HS-5 (cell line): Measurements from ENCODE around the gene TMEM158.

Experiments used
- DNase-seq: peaks from one replicate; pipeline ENCODE4 v3.0.0-alpha.2; 2012; ENCODE audit warnings: low read depth

The TMEM158 gene

DNA sequence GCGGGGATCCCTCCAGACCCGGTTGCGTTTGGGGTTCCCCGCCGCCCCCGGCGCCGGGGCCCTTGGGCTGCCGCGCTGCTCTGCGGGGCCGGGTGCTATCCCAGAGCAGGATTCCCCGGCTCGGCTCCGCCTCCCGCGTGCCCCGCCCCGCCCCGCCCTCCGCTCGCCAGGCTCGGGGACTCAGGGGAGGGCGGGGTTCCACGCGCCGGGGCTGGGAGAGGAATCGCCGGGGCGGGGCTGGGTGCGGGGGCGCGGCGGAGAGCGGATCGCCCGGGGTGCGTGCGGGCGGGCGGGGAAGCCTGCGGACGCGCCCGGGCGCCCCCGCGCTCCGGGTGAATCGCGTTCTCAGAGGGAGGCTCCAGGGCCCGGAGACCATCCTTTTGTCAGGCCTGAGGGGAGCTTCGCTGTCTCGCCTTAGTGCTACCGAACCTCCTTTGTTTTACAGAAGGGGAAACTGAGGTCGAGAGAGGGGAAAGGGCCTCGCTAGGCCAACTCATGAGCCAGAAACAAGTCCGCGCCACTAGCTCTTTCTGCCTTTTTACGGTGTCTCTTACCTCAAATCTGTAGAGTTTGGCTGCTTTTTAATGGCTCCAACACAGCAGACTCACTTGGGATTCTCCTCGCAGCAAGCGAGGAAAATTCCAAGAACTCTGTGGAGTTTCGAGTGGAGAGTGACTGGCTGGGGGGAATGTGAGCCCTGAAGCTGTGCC lies at the start of gene TMEM158:
Gene TMEM158 (minus strand): TSS at position 82 of the 710 bp plus-strand sequence. CDS start 260 bp downstream, outside the sequence.
- DNase-seq: no peak

DNA sequence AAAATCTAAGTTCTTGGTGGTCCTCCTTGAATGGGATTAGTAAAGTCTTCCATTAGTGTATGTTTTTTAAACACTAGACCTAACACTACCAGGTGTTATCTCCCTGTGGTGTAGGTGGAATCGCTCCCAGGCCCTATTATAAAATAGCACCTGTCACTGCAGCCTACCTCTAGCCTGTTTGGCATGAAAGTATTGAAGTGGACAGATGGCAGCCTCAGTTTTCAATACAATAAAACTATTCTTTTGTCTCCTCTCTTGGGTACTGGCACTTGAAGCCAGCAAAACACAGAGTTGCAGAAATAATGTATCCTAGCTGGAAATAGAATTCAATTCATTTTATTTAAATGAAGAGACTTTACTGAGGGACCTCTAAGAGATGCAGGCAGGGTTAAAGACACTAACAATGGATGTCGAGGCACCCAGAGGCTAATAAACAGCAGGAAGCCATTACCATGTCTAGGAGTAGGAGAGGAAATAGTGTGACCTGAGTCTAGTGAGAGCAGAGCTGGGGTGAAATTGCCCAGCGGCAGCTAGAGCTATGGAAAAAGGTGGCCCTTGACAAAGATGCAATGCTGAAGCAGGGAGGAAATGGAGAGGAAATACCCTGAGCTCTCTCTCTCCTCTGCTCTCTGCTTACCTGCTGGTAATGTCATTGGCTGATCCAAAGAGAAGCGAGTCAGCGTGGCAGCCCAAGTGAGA lies 49.1 kb upstream of the TMEM158 start:
- DNase-seq: no peak

DNA sequence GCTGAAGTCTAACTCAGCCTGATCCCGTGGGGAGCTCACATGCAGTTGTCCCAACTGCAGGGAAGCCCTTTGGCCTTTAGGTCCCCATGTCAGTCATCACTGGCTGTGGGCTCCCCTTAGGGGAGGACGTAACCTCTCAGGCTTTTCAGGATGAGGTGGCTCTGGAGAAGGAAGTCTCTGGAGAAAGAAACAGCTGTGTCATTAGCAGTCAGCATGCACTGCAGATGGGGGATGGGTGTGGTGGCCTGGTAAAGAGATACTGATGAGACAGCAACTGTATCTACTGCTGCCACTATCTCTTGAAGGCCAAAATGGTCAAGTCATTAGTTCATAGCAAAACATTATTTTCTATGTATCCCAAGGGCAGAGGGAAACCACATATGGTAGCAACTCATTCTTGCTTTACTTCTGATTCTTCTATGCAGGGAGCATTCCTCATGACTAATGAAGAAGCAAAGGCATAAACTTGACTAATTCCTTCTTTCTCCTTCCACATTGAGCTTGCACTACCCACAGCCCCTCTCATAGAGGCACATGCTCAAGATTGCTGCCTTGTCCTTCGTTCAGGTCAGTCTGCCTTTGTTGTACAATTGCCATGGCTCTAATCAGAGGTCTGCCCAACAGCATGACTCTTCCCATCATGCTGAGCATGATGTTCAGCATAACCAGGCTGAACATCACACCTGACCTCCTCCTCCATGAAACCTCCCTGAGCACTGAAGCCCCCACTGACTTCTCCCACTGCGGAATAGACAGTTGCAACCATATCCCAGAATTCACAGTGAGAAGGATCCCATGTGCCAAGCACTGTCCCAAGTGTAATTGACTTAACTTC lies 47.8 kb upstream of the TMEM158 start:
- DNase-seq: peak; percentile 8

DNA sequence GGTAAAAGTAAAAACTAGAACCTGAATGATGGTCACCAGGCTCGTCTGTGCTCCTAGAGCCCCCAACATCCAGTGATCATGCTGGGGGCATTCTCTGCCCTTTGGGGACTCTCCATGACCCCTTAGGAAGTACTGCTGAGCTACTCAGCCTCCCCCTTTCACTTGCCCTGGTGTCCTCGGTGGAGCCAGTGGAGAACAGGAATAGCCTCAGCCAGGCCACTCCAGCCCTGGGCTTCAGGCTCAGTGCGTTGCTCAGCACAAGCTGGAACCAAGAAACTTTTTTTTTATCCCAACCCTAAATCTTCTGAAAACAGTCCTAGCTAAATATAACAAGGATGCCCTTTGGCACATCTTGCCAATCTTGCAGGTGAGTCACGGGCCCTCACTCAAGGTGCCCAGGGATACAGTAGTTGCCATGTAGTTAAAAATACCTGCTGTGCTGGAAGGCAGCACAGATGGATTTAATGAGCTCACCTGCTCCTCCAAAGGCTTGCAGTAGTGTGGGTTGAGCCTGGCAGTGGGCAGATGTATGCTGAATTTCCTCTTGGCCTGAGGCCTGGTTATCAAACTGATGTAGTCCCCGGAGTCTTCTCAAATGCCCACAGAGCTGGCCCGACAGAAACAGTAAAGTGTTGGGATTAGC lies 46.9 kb upstream of the TMEM158 start:
- DNase-seq: no peak

DNA sequence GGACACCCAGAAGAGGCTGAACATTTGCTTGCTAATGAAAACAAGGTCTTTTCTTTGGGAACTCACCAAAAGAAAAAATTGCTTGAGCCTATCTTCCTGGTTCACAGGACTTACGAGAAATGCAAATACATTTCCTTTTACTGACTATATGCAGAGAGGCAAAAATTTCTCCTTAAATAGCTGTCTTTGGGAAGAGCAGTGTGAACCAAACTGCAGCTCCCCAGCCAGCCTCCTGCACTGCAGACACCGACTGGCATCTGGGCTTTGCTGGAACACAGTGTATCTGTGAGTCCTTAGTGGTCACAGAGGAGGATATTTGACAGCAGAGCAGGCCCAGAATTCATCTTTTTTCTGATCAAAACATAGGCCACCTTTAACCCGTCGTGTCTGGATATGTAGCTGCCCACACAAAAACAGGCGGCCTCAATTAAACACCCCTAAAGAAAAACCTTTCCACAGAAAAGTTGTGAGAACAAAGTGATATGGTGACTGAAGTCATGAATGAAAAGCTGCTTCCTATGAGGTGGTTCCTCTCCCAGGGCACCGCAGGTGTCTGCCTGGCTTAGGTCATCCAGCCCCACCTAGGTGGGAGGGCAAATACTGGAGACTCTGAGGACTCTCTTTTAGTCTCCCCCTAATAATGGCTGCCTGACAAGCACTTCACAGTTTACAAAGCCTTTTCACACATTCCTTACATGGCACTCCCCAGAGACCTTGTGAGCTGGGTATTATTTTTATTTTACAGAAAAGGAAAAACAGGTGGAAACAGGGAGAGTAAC lies 46.1 kb upstream of the TMEM158 start:
- DNase-seq: no peak

DNA sequence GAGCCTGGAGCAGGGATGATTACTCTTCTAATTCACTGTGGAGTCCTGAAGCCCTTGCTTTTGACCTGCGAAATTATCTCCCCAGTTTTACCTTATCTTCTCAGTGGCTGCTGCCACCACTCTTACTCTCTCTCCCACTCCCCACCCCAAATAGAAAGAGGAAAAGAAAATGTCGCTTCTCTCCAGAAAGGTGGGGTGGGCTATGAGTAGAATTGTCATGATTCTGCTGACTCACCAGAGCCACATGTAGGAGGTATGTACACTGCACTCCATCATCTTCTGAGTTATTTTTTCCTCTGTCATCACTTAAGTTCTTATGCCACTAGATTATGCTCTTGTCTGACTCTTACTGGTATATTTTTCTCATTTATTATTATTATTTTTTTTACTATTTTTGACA lies 43.9 kb upstream of the TMEM158 start:
- no peak for DNase-seq

DNA sequence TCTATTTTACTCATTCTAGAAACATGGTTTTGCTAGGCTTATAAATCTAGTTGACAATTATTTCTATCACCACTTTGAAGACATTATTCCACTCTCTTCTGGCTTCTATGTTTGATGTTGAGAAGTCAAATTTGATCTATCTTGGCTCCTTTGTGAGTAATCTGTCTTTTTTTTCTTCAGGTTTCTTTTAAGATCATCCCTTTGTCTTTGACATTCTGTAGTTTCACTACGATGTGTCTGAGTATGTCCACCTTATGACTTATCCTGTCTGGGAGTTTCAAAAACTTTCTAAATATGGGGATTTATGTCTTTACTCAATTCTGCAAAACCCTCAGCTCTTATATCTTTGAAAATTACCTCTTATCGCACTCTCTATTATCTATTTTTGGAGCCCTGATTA lies 41.0 kb upstream of the TMEM158 start:
- DNase-seq: no peak

DNA sequence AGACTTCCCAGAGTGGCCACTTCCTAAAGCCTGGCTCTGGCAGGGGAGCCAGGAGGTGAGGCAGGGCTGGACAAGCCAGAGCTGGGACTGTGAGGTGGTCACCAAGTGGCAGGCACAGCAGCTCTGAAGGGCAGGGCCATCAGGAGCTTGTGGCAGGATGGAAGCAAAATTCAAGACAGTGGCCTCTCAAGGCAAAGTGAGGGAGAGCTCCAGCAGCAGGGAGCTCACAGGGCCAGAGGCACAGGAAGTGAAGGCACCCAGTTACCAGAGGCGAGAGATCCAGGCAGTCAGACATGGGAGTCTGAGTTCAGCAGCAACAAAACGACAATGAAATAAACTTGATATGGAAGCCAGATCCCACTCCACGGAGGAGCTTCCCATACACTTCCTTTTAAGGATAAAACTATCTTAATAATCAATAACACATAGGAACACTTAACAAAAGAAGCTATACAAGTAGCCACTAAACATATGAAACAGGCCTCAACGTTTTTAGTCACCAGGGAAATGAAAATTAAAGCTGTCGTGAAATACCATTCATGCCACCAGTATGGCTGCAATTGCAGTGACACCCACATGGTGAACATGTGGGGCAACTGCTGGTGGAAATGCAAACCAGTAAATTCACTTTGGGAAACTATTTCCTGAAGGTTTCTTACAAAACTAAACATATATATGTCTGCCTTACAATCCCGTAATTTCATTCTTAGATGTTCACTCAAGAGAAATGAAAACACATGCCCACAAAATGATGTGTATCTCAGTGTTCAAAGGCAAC lies 35.4 kb upstream of the TMEM158 start:
- no peak for DNase-seq

DNA sequence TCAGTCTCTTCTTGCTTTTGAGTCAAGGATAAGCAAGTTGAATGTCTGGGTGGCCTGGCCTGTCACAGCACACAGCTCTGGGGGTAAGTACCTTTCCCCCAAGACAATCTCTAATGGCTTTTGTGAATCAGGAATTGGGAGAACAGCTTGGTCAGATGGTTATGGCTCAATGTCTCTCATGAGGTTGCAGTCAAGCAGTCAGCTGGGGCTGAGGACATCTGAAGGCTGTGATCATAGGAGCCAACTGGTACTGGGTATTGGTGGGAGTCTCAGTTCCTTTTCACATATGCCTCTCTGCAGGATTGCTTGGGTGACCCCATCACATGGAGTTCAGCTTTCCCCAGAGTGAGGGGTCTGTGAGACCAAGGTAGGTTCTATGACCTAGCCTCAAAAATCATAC lies 33.0 kb upstream of the TMEM158 start:
- no peak for DNase-seq

DNA sequence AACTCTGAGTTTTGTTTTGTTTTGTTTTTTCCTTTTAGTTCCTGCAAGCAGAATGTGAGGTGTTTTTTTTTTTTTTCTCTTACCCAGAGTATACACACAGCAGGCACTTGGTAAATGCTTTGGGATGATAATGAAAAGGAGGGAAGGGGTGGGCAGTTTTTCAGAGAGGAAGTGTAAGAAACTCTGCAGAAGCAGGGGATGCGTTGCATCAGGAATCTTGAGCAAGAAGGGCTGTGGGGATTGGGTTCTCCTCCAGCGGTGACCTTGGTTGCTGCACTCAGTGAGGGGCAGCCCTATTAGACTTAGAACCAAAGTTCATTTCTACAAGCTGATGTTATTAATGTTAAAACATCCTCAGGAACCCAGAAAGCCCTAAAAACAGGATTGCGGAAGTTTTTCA lies 32.2 kb upstream of the TMEM158 start:
- no peak for DNase-seq

DNA sequence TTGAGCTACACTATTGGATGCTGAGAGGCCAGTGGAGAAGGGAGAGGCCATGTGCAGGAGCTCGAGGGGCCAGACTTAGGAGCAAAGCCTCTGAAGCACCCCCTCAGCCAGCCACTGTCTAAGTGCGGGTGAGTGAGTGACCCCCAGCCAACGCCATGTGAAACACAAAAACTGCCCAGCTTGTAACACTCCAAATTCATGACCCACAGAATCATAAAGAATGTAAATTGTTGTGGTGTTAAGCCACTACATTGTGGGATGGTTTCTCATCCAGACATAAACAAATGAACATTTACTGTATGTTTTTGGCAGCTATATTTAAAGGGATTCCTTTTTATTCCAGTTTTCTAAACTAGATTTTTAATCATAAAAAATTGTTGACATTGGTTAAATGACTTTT lies 27.2 kb upstream of the TMEM158 start:
- no peak for DNase-seq

DNA sequence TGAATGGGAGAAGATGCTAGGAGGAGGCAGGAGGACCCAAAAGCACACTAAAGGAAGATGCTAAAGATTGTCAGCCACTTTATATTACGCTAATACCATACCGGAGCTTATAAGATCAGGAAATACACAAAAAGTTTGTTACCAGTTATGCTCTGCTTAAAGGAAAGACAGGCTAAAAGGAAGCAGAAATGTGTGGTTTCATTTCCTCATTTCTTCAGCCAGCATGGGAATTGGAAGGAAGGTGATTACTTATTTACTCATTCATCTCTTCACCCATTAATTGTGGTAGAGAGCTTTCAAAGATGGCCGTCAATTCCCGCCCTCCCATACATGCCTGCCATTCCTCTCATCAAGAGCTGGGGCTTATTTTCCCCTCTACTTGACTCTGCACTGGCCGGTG lies 26.7 kb upstream of the TMEM158 start:
- no peak for DNase-seq

DNA sequence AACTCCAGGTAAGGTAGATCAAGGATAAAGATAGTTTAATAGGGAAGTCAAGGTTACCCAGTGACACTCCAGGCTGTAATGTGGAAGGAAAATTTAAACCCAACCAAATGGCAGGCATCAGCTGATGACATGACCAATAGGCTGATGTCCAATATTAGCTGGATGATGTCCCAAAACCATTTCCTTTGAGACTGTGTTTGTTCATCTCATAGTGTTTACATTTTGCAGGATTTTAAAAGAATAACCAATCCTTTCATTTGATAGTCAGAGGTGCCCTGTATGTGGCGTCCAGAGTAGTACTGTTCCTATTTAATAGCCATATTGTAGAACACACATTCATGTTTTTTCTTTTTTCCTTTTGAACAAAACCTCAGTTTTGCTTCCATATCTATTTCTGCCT lies 23.3 kb upstream of the TMEM158 start:
- no peak for DNase-seq

DNA sequence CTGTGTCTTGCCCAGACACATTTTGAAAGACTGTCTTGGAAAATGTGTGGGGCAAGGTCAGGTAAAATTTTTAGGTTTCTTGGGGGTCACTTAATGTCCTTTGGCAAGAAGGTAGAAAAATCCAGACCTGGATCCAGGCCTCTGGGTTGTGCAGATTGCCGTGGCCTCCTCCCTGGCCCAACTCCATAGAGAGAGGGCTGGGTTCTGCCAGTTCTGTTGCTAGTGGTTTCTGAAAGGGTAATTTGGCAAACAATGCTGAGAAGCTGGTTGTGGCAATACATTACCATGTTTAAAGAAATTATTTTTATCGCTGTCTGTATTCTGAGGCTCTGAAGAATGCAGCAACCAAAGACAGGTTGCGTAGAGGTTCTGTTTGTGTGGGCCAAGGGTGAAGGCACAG lies 20.2 kb upstream of the TMEM158 start:
- DNase-seq: no peak

DNA sequence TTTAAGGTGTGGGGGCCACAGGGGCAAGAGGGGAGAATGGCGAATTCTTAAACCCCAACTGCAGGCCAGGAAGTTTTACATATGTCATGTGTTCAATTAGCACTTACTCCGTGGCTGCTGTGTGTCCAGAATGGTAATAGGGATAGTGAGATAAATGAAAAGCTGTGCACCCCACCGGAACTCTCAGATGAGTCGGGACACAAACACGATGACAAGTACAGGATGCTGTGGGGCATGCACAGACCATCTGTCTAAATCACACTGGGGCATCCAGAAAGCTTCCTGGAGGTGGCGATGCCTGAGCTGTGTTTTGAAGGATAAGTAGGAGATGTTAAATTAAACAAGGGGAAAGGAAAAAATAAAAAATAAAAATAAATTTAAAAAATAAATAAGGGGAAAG lies 18.3 kb upstream of the TMEM158 start:
- DNase-seq: no peak

DNA sequence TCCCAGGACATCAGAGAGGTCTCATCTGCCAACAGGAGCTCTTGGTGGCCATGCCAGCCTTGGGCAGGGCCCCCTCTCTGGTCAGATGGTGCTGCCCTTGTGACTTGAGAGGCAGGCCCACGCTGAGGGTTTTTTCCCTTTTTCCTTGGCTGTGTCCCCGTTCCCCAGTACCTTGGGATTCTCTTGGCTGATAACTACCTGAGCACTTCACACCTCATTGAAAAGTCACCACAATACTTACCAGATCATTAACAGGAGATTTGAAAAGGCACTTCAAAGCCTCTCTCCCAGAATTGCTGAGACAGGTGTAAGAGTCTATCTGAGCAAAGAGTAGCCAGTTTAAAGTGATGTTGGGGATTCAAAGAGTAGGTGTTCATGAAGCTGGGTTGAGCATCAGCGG lies 15.1 kb upstream of the TMEM158 start:
- DNase-seq: no peak

DNA sequence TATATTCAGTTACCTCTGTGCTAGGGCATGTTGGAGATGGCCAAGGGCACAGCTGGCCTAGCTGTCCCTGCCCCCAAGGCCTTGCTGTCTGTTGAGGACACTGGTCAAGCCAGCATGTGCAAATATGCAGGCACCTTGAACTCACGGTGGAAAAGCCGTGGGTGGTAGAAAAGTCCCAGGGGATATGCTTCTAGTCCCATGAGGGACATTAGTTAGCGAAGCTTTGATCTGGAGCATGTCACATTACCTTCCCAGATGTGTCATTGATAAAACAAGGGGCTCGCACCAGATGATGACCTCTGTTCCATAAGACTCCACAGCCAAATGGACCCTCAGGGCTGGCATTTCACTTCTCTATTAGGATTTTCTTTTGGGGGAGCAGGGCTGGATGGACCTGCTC lies 14.2 kb upstream of the TMEM158 start:
- DNase-seq: no peak

DNA sequence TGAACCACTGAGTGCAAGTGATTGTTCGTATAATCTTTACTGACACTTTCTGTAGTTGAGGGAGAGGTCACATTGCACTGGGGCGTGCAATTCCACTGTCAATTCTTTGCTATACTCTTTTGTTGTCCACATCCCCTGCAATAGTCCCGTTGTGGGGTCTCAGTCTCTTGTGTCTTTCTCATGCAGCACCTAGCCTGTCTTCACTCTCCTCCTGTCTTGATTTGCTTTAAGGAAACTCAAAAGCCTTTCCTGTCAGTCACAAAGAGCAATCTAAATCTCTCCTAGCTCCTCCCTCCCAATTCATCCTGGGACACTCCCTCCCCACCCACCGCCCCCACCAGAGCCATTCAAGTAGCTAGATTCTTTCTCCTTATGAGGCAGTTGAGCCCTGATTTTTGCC lies 13.2 kb upstream of the TMEM158 start:
- DNase-seq: no peak

DNA sequence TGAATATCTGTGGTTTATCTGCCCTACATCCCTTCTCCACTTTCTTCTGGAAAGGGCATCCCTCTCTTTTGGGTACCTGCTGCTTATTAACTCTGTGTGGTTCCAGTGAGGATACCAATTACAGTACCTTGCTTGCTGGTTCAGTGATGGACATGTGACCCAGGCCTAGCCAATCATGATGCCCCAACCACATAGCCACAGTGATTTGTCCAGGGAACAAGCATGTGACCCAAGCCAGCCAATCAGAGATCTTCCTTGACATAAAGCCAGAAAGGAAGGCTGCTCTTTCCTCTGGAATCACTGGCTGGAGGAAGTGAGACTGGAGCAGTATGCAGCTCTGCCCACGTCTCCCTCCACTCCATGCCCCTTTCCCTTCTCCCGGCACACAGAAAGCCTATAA lies 10.9 kb upstream of the TMEM158 start:
- DNase-seq: no peak

DNA sequence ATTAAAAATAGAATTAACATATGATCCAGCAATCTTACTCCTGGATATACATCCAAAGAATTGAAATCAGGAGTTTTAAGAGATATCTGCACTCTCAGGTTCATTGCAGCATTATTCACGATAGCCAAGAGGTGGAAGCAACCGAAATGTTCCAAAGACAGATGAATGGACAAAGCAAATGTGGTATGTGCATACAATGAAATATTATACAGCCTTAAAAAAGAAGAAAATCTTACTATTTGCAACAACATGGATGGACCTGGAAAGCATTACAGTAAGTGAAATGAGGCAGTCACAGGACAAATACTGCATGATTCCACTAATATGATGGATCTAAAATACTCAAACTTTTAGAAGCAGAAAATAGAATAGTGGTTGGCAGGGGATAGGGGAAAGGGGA lies 9.3 kb upstream of the TMEM158 start:
- DNase-seq: no peak

DNA sequence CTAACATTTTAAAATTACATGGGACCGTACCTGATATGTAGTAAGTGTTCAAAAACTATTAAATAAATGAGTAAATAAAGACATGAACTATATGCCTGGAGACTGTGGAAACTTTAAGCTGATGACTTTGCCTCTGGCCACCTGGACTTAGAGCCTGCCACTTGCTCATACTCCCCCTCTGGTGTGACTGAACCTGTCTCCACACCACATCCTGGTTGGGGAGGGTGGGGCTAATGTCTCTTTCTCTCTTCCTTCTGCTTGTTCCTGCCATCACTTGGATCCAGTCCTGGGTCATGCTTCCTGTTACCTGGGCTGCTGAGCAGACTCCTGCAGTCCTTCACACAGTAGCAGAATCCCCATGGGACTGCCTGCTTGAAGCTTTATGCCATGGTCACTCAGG lies 8.2 kb upstream of the TMEM158 start:
- DNase-seq: no peak
